ENCODE data around the gene CSNK1G3.

GRCh38 chr5:123549256-123549904 is 37.4 kb downstream of the CSNK1G3 start:
- no peak for TF ChIP-seq FOSL2 (IDR thresholded peaks at IDR 0.05)
- no peak for TF ChIP-seq FOSL2 (CRISPR knock-in tag; IDR thresholded peaks at IDR 0.05)
- TF ChIP-seq, protein P1, sequence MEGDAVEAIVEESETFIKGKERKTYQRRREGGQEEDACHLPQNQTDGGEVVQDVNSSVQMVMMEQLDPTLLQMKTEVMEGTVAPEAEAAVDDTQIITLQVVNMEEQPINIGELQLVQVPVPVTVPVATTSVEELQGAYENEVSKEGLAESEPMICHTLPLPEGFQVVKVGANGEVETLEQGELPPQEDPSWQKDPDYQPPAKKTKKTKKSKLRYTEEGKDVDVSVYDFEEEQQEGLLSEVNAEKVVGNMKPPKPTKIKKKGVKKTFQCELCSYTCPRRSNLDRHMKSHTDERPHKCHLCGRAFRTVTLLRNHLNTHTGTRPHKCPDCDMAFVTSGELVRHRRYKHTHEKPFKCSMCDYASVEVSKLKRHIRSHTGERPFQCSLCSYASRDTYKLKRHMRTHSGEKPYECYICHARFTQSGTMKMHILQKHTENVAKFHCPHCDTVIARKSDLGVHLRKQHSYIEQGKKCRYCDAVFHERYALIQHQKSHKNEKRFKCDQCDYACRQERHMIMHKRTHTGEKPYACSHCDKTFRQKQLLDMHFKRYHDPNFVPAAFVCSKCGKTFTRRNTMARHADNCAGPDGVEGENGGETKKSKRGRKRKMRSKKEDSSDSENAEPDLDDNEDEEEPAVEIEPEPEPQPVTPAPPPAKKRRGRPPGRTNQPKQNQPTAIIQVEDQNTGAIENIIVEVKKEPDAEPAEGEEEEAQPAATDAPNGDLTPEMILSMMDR (IDR thresholded peaks at IDR 0.05) = no peak
- TF ChIP-seq RAD21 (conservative IDR thresholded peaks at IDR 0.05 in 1 of 2, IDR thresholded peaks at IDR 0.05 in 1 of 2) = no peak
- no peak for TF ChIP-seq POLR2AphosphoS2 (conservative IDR thresholded peaks at IDR 0.05; ENCODE audit: low read length)
- no peak for TF ChIP-seq NR3C1 (IDR thresholded peaks at IDR 0.05)
- TF ChIP-seq ELK1 (IDR thresholded peaks at IDR 0.05; ENCODE audit: low read depth, low read length) = no peak
- TF ChIP-seq HDAC2 (IDR thresholded peaks at IDR 0.05) = no peak
- no peak for TF ChIP-seq ZFP36 (IDR thresholded peaks at IDR 0.05; ENCODE audit: borderline replicate concordance, partially characterized antibody)
- TF ChIP-seq BCL3 (IDR thresholded peaks at IDR 0.05) = no peak
- TF ChIP-seq GATA3 (IDR thresholded peaks at IDR 0.05; ENCODE audit: borderline replicate concordance) = no peak
- TF ChIP-seq BHLHE40 (IDR thresholded peaks at IDR 0.05; ENCODE audit: low read depth, low read length) = no peak

Data from A549 (cell line).